Upper lobe of left lung (tissue), 4 donors: ENCODE results near the gene SNX20.

Experiments
- EP300 ChIP-seq, 4 donors: sonication (generic); formaldehyde crosslinking; IDR thresholded peaks; one replicate each; pipeline ENCODE4 v1.5.1; 2017; ENCODE audit warnings: antibody characterized with exemption in 4 of 4, control low read depth in 2 of 4
- POLR2A ChIP-seq, 4 donors: fragments of 450-650 bp; IDR thresholded peaks; one replicate each; pipeline ENCODE4 v1.5.1; 2016 to 2017; ENCODE audit warnings: antibody characterized with exemption in 4 of 4, mild to moderate bottlenecking in 2 of 4
- POLR2AphosphoS5 ChIP-seq, 2 donors: sonication (generic); formaldehyde crosslinking; IDR thresholded peaks; one replicate each; pipeline ENCODE4 v1.5.1; 2017; ENCODE audit warnings: antibody characterized with exemption in 2 of 2
- TF ChIP-seq, protein P1 (sequence below), 6 experiments: fragments of 450-650 bp in 4 of 6; fragments of 200-600 bp in 2 of 6; sonication (generic) in 2 of 6; IDR thresholded peaks; one replicate each; pipeline ENCODE4 v1.5.1; 2016 to 2019; ENCODE audit warnings: antibody characterized with exemption in 6 of 6

DNA sequence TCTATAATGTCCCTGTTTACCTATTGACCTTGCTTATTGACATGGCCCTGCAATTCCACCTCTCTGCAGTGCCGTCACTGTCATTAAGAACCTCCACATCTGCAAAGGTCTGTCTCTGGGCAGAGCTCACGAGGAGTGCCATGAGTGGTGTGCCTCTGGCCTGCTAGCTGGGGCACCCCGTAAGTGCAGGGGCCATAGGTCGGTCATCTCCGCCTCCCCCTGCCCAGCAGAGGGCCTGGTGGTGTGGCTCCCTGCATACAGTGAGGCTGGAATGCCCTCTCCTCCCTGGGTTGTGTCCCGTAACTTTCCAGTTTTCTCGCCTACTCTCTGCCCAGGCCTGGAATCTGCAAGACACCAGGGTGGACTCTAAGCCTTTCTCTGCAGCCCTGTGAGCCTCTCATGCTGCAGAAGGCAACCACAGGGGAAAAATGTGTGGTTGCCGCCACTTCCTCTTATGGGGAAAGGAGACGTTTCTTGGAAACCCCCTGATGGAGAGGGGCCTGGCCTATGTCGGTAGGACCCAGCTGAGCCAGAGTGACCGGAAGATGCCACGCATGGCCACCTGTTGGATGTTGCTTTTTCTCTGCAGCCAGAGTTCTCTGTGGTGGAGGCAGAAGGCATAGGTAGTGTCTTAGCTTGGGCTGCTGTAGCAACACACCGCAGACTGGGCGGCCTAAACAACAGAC is 2.7 kb upstream of the SNX20 start:
- TF ChIP-seq, protein P1, sequence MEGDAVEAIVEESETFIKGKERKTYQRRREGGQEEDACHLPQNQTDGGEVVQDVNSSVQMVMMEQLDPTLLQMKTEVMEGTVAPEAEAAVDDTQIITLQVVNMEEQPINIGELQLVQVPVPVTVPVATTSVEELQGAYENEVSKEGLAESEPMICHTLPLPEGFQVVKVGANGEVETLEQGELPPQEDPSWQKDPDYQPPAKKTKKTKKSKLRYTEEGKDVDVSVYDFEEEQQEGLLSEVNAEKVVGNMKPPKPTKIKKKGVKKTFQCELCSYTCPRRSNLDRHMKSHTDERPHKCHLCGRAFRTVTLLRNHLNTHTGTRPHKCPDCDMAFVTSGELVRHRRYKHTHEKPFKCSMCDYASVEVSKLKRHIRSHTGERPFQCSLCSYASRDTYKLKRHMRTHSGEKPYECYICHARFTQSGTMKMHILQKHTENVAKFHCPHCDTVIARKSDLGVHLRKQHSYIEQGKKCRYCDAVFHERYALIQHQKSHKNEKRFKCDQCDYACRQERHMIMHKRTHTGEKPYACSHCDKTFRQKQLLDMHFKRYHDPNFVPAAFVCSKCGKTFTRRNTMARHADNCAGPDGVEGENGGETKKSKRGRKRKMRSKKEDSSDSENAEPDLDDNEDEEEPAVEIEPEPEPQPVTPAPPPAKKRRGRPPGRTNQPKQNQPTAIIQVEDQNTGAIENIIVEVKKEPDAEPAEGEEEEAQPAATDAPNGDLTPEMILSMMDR (IDR thresholded peaks at IDR 0.05), result no peak
- TF ChIP-seq POLR2A (IDR thresholded peaks at IDR 0.05) (no peak), EP300 (IDR thresholded peaks at IDR 0.05) (no peak), POLR2AphosphoS5 (IDR thresholded peaks at IDR 0.05) (peak in 1 of 2 donors; percentile 9)
